MM.1S (cell line): ENCODE results near the gene UPF3A.
"Not testable (repeated sequence)": the region's sequence is repeated elsewhere in the genome, so short reads cannot be mapped to it uniquely, and the experiment has no call there.

Experiments
- DNase-seq: peaks from one replicate; pipeline ENCODE4 v3.0.0-alpha.2; 2015
- H2AFZ ChIP-seq: fragments of 300-600 bp; sonication (generic); 2 replicates; pipeline ENCODE4 v1.6.0; 2016; ENCODE audit warnings: antibody characterized with exemption, low read length
- H3F3A ChIP-seq: fragments of 300-600 bp; sonication (generic); 2 replicates; pipeline ENCODE4 v1.6.1; 2016; ENCODE audit warnings: mild to moderate bottlenecking, antibody characterized with exemption, low read length, moderate library complexity, mixed read lengths; ENCODE audit not compliant: insufficient read depth
- H3K27ac ChIP-seq: fragments of 300-600 bp; sonication (generic); 2 replicates; pipeline ENCODE4 v1.5.1; 2016; ENCODE audit warnings: mild to moderate bottlenecking, low read length
- H3K27me3 ChIP-seq: fragments of 300-600 bp; sonication (generic); replicated peaks from 2 replicates; pipeline ENCODE4 v1.6.0; 2016; ENCODE audit warnings: low read length; ENCODE audit not compliant: insufficient read depth
- H3K36me3 ChIP-seq: fragments of 300-600 bp; sonication (generic); replicated peaks from 2 replicates; pipeline ENCODE4 v1.6.1; 2016; ENCODE audit warnings: mild to moderate bottlenecking, low read length, mixed read lengths; ENCODE audit not compliant: insufficient read depth
- H3K4me1 ChIP-seq: fragments of 300-600 bp; sonication (generic); 2 replicates; pipeline ENCODE4 v1.6.1; 2016; ENCODE audit warnings: low read length, mixed read lengths
- H3K4me2 ChIP-seq: fragments of 300-600 bp; sonication (generic); 2 replicates; pipeline ENCODE4 v1.6.0; 2016; ENCODE audit warnings: low read depth, low read length
- H3K4me3 ChIP-seq: fragments of 300-600 bp; sonication (generic); 2 replicates; pipeline ENCODE4 v1.5.1; 2016; ENCODE audit warnings: low read length, mixed read lengths
- H3K79me2 ChIP-seq: fragments of 300-600 bp; sonication (generic); 2 replicates; pipeline ENCODE4 v1.6.1; 2016; ENCODE audit warnings: mixed run types, low read length, mixed read lengths
- H3K9ac ChIP-seq: fragments of 300-600 bp; sonication (generic); 2 replicates; pipeline ENCODE4 v1.6.1; 2016; ENCODE audit warnings: low read length, mixed read lengths
- H3K9me2 ChIP-seq: fragments of 300-600 bp; sonication (generic); replicated peaks from 2 replicates; pipeline ENCODE4 v1.6.1; 2016; ENCODE audit warnings: mild to moderate bottlenecking, low read length, mixed read lengths; ENCODE audit not compliant: insufficient read depth
- H3K9me3 ChIP-seq: fragments of 300-600 bp; sonication (generic); replicated peaks from 2 replicates; pipeline ENCODE4 v1.6.1; 2016; ENCODE audit warnings: mild to moderate bottlenecking, low read length, mixed read lengths; ENCODE audit not compliant: insufficient read depth
- H4K20me1 ChIP-seq: fragments of 300-600 bp; sonication (generic); 2 replicates; pipeline ENCODE4 v1.6.1; 2016; ENCODE audit warnings: mild to moderate bottlenecking, low read length, moderate library complexity, mixed read lengths; ENCODE audit not compliant: insufficient read depth
- EZH2 ChIP-seq: fragments of 300-600 bp; sonication (generic); optimal IDR thresholded peaks from 2 replicates; pipeline ENCODE3; 2017; ENCODE audit warnings: low read depth, mild to moderate bottlenecking, antibody characterized with exemption, low read length, mixed read lengths
- EZH2phosphoT487 ChIP-seq: fragments of 300-600 bp; sonication (generic); IDR thresholded peaks from 2 replicates; pipeline ENCODE4 v1.6.1; 2018; ENCODE audit warnings: antibody characterized with exemption, low read length
- TF ChIP-seq, protein P1 (sequence below): fragments of 300-600 bp; sonication (generic); IDR thresholded peaks from 2 replicates; pipeline ENCODE4 v1.5.1; 2016; ENCODE audit warnings: antibody characterized with exemption, low read length, mixed read lengths

Gene UPF3A

DNA sequence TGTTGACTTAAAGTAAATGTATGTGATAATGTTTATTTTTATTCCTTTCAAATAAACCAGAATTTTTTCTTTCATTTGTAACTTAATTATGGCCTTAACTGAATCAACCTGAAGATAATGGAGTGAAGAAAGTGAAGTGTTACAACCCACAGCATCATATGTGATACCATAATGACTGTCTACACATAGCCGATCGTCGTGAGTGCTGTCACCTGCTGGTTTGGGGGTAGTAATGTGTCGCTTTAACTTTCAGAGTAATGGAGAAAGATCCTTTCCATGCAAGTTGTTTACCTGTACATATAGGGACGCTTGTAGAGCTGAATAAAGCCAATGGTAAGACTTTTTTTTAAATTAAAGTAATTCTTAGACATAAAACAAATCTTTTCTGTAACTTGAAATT lies 36.8 kb upstream of the UPF3A start:
- Histone ChIP-seq H3K27me3 (no peaks in the 10 kb centered on the region), H2AFZ (no peak overlapping the region), H3K4me2 (no peak overlapping the region), H3K9me2 (no peaks in the 10 kb centered on the region), H4K20me1 (no peaks in the 10 kb centered on the region), H3K4me1 (no peaks in the 10 kb centered on the region), H3K27ac (no peak overlapping the region), H3K36me3 (peaks cover 38% of the 10 kb centered on the region), H3K9ac (no peak overlapping the region), H3K79me2 (peaks cover 51% of the 10 kb centered on the region), H3F3A (no peaks in the 10 kb centered on the region), H3K4me3 (no peak overlapping the region), H3K9me3 (no peaks in the 10 kb centered on the region)
- no peak for DNase-seq
- TF ChIP-seq, protein P1, sequence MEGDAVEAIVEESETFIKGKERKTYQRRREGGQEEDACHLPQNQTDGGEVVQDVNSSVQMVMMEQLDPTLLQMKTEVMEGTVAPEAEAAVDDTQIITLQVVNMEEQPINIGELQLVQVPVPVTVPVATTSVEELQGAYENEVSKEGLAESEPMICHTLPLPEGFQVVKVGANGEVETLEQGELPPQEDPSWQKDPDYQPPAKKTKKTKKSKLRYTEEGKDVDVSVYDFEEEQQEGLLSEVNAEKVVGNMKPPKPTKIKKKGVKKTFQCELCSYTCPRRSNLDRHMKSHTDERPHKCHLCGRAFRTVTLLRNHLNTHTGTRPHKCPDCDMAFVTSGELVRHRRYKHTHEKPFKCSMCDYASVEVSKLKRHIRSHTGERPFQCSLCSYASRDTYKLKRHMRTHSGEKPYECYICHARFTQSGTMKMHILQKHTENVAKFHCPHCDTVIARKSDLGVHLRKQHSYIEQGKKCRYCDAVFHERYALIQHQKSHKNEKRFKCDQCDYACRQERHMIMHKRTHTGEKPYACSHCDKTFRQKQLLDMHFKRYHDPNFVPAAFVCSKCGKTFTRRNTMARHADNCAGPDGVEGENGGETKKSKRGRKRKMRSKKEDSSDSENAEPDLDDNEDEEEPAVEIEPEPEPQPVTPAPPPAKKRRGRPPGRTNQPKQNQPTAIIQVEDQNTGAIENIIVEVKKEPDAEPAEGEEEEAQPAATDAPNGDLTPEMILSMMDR: no peak
- TF ChIP-seq EZH2 (no peak), EZH2phosphoT487 (no peak)

DNA sequence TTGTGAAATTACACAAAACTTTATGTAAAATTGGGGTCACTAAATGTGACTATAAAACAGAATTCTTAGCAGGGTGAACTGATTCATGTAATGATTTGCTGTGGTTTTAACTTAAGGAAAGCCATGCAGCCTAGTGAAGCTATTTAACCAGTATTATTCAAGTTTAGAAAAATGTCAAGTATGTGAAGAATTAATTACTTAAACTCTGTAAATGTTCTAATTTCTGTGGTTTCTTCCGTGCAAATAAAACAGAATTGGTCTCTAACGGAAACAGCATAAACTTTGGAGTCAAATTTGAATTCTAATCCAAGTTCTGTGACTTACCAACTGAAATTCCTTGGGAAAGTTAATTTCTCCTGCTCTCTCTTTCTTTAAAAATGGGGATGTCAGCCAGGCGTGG lies 33.4 kb upstream of the UPF3A start:
- Histone ChIP-seq H3K27ac (no peak overlapping the region), H3K4me3 (no peak overlapping the region), H3K9ac (no peak overlapping the region), H3K4me2 (no peak overlapping the region), H3K36me3 (peaks cover 40% of the 10 kb centered on the region; the same call in 1 of the 2 replicates), H4K20me1 (no peaks in the 10 kb centered on the region), H3F3A (no peaks in the 10 kb centered on the region), H3K9me2 (no peaks in the 10 kb centered on the region), H2AFZ (no peak overlapping the region), H3K4me1 (no peaks in the 10 kb centered on the region), H3K27me3 (no peaks in the 10 kb centered on the region), H3K79me2 (peaks cover 43% of the 10 kb centered on the region), H3K9me3 (no peaks in the 10 kb centered on the region)
- no peak for DNase-seq
- TF ChIP-seq EZH2: no peak
- TF ChIP-seq EZH2phosphoT487: no peak
- TF ChIP-seq, protein P1: no peak

DNA sequence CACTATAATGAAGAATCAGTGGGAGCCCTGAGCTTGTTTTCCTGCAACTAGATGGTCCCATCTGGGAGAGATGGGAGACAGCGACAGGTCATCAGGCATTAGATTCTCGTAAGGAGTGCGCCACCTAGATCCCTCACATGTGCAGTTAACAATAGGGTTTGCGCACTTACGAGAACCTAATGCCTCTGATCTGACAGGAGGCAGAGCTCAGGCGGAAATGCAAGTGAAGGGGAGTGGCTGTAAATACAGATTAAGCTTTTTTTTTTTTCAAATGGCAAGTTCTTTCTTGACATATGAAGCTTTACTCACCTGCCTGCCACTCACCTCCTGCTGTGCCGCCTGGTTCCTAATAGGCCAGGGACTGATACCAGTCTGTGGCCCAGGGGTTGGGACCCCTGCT lies 32.3 kb upstream of the UPF3A start:
- no peaks in the 10 kb centered on the region for H3K4me1 ChIP-seq
- no peak overlapping the region for H3K4me3 ChIP-seq
- no peak overlapping the region for H2AFZ ChIP-seq
- no peaks in the 10 kb centered on the region for H3K9me3 ChIP-seq
- H3K36me3 ChIP-seq: peaks cover 36% of the 10 kb centered on the region; the same call in 1 of the 2 replicates
- H3K27me3 ChIP-seq: no peaks in the 10 kb centered on the region
- H3F3A ChIP-seq: no peaks in the 10 kb centered on the region
- TF ChIP-seq, protein P1: no peak
- TF ChIP-seq EZH2phosphoT487 (no peak), EZH2 (no peak)
- H3K9ac ChIP-seq: no peak overlapping the region
- no peaks in the 10 kb centered on the region for H3K9me2 ChIP-seq
- peaks cover 40% of the 10 kb centered on the region for H3K79me2 ChIP-seq
- H4K20me1 ChIP-seq: no peaks in the 10 kb centered on the region; the same call in 1 of the 2 replicates
- no peak overlapping the region for H3K4me2 ChIP-seq
- DNase-seq: no peak
- H3K27ac ChIP-seq: no peak overlapping the region

DNA sequence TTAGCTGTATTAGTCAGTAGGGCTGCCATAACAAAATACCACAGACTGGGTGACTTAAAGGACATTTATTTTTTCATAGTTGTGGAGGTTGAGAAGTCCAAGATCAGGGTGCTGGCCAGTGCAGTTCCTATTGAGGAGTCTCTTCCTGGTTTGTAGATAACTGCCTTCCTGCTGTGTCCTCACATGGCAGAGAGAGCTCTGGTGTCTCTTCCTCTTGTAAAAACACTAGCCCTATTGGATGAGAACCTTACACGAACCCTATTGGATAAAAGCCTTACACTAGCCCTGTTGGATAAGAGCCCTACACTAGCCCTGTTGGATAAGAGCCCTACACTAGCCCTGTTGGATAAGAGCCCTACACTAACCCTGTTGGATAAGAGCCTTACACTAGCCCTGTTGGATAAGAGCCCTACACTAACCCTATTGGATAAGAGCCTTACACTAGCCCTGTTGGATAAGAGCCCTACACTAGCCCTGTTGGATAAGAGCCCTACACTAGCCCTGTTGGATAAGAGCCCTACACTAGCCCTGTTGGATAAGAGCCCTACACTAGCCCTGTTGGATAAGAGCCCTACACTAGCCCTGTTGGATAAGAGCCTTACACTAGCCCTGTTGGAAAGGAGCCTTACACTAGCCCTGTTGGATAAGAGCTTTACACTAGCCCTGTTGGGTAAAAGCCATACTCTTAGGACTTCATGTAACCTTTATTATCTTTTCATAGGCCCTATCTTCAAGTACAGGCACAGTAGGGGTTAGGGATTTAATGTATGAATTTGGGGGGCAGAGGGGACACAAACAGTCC lies 29.6 kb upstream of the UPF3A start:
- not testable (repeated sequence) for H3K4me2 ChIP-seq, H3K27me3 ChIP-seq, H3F3A ChIP-seq, H3K9me2 ChIP-seq, H3K4me3 ChIP-seq, H3K9me3 ChIP-seq, H3K4me1 ChIP-seq, H4K20me1 ChIP-seq, H3K27ac ChIP-seq, DNase-seq, H2AFZ ChIP-seq, H3K9ac ChIP-seq
- Histone ChIP-seq H3K79me2 (peaks cover 55% of the 10 kb centered on the region), H3K36me3 (peaks cover 21% of the 10 kb centered on the region; the same call in 1 of the 2 replicates)
